Measurements from ENCODE around the gene LAMC1. TPM values are rescaled to one million over a fixed set of nuclear protein-coding genes. Genes with fewer than 3 reads are reported as not detected.

Gene LAMC1
- total and polyA plus RNA-seq, 2 experiments from 2014 or later = 18.4 to 116 TPM

DNA sequence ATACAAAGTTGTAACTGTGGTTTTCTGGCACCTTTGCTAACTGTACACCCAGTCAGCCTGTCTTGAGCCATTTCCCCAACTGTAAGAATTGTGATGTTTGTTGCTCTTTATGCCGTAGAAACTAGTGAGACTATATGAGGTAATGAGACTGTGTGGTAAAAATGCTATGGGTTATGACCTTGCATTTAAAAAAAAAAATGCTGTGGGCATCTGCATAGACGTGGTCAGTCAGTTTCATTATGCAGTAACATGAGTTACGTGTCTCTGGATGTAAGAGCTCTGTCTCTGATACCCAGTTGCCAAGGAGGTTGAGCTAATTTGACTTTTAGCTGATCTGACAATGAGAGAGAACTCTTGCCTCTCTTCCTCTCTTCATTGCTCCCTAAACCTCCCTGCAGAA lies 82.2 kb downstream of the LAMC1 start:
- no peak overlapping the region for H3K4me2 ChIP-seq
- Mint-ChIP-seq H3K27me3 (ENCODE audit: insufficient read depth, low read depth, poor library complexity) (no peaks in the 10 kb centered on the region), H3K9me3 (no peaks in the 10 kb centered on the region), H3K4me1 (peaks cover 25% of the 10 kb centered on the region), H3K36me3 (ENCODE audit: low read depth) (peaks cover 9% of the 10 kb centered on the region; the same call in 2 of the 3 replicates), H3K4me3 (no peak overlapping the region), H3K27ac (no peak overlapping the region)
- no peaks in the 10 kb centered on the region for H3F3A ChIP-seq (replicated peaks; ENCODE audit: low read depth)
- peaks cover 3% of the 10 kb centered on the region; the same call in 1 of the 2 replicates for H3K36me3 ChIP-seq (ENCODE audit: insufficient read depth)
- no peaks in the 10 kb centered on the region for H3K27me3 ChIP-seq (ENCODE audit: insufficient read depth)
- DNase-seq (ENCODE audit: low spot score) (no peak), ATAC-seq (no peak)
- TF ChIP-seq EZH2 (IDR thresholded peaks at IDR 0.05; ENCODE audit: low read depth, unreplicated experiment) = no peak
- TF ChIP-seq EZH2phosphoT487 (IDR thresholded peaks at IDR 0.05; ENCODE audit: unreplicated experiment) = no peak
- no peak for TF ChIP-seq ZNF331 (CRISPR knock-in tag; IDR thresholded peaks at IDR 0.05; ENCODE audit: low read depth)
- TF ChIP-seq POLR2AphosphoS5 (IDR thresholded peaks at IDR 0.05; ENCODE audit: low read depth) = no peak
- no peak for TF ChIP-seq STAT1 (IDR thresholded peaks at IDR 0.05; ENCODE audit: unreplicated experiment)
- TF ChIP-seq JUNB (IDR thresholded peaks at IDR 0.05; ENCODE audit: unreplicated experiment) = no peak
- H3K4me1 ChIP-seq (ENCODE audit: insufficient read depth) = peaks cover 33% of the 10 kb centered on the region
- no peak overlapping the region for H2AFZ ChIP-seq
- no peaks in the 10 kb centered on the region for H3K9me2 ChIP-seq (ENCODE audit: insufficient read depth)
- no peaks in the 10 kb centered on the region for H4K20me1 ChIP-seq (replicated peaks; ENCODE audit: insufficient read depth)
- no peak overlapping the region for H3K27ac ChIP-seq (ENCODE audit: low read depth)
- peaks cover 37% of the 10 kb centered on the region for H3K79me2 ChIP-seq (replicated peaks; ENCODE audit: insufficient read depth)
- no peak overlapping the region for H3K4me3 ChIP-seq

DNA sequence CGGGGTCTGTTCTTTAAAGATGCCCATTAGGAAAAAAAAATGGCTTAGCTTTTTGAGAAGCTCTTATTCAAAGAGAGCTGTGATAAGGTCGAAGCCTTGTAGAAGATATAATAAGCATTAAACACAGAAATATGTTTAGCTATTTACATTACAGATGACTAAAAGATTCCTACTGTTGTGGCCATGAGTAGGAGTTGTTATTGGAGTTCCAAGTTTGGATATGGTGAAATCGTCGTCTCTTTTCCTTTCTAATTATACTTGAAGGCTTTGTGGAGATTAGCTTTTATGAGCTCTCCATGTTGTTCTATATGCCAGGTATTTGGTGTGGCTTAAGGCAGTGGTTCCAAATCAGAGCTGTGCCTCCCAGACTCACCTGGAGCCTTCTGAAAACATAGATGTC lies 82.9 kb downstream of the LAMC1 start:
- Mint-ChIP-seq H3K36me3 (ENCODE audit: low read depth) (peaks cover 11% of the 10 kb centered on the region; the same call in 2 of the 3 replicates), H3K9me3 (no peaks in the 10 kb centered on the region), H3K27me3 (ENCODE audit: insufficient read depth, low read depth, poor library complexity) (no peaks in the 10 kb centered on the region), H3K4me1 (peaks cover 26% of the 10 kb centered on the region), H3K27ac (no peak overlapping the region), H3K4me3 (no peak overlapping the region)
- H3K4me2 ChIP-seq = no peak overlapping the region
- peaks cover 28% of the 10 kb centered on the region for H3K4me1 ChIP-seq (ENCODE audit: insufficient read depth)
- H3K9me2 ChIP-seq (ENCODE audit: insufficient read depth) = no peaks in the 10 kb centered on the region
- peaks cover 30% of the 10 kb centered on the region for H3K79me2 ChIP-seq (replicated peaks; ENCODE audit: insufficient read depth)
- ATAC-seq = no peak
- no peak overlapping the region for H3K4me3 ChIP-seq
- no peaks in the 10 kb centered on the region for H3F3A ChIP-seq (replicated peaks; ENCODE audit: low read depth)
- no peak overlapping the region for H2AFZ ChIP-seq
- H3K27me3 ChIP-seq (ENCODE audit: insufficient read depth) = no peaks in the 10 kb centered on the region
- DNase-seq (ENCODE audit: low spot score) = no peak
- H4K20me1 ChIP-seq (replicated peaks; ENCODE audit: insufficient read depth) = no peaks in the 10 kb centered on the region
- no peak overlapping the region for H3K27ac ChIP-seq (ENCODE audit: low read depth)
- H3K36me3 ChIP-seq (ENCODE audit: insufficient read depth) = peaks cover 3% of the 10 kb centered on the region; the same call in 1 of the 2 replicates
- TF ChIP-seq NANOG (IDR thresholded peaks at IDR 0.05; ENCODE audit: borderline replicate concordance) (no peak), CTCF (conservative IDR thresholded peaks at IDR 0.05; ENCODE audit: low read depth in 2 of 2) (no peak), EZH2 (IDR thresholded peaks at IDR 0.05; ENCODE audit: low read depth, unreplicated experiment) (no peak), STAT1 (IDR thresholded peaks at IDR 0.05; ENCODE audit: unreplicated experiment) (no peak), ZNF331 (CRISPR knock-in tag; IDR thresholded peaks at IDR 0.05; ENCODE audit: low read depth) (no peak), JUNB (IDR thresholded peaks at IDR 0.05; ENCODE audit: unreplicated experiment) (no peak), POLR2AphosphoS5 (IDR thresholded peaks at IDR 0.05; ENCODE audit: low read depth) (no peak), ZNF114 (CRISPR knock-in tag; IDR thresholded peaks at IDR 0.05) (no peak)
- TF ChIP-seq, protein P1, sequence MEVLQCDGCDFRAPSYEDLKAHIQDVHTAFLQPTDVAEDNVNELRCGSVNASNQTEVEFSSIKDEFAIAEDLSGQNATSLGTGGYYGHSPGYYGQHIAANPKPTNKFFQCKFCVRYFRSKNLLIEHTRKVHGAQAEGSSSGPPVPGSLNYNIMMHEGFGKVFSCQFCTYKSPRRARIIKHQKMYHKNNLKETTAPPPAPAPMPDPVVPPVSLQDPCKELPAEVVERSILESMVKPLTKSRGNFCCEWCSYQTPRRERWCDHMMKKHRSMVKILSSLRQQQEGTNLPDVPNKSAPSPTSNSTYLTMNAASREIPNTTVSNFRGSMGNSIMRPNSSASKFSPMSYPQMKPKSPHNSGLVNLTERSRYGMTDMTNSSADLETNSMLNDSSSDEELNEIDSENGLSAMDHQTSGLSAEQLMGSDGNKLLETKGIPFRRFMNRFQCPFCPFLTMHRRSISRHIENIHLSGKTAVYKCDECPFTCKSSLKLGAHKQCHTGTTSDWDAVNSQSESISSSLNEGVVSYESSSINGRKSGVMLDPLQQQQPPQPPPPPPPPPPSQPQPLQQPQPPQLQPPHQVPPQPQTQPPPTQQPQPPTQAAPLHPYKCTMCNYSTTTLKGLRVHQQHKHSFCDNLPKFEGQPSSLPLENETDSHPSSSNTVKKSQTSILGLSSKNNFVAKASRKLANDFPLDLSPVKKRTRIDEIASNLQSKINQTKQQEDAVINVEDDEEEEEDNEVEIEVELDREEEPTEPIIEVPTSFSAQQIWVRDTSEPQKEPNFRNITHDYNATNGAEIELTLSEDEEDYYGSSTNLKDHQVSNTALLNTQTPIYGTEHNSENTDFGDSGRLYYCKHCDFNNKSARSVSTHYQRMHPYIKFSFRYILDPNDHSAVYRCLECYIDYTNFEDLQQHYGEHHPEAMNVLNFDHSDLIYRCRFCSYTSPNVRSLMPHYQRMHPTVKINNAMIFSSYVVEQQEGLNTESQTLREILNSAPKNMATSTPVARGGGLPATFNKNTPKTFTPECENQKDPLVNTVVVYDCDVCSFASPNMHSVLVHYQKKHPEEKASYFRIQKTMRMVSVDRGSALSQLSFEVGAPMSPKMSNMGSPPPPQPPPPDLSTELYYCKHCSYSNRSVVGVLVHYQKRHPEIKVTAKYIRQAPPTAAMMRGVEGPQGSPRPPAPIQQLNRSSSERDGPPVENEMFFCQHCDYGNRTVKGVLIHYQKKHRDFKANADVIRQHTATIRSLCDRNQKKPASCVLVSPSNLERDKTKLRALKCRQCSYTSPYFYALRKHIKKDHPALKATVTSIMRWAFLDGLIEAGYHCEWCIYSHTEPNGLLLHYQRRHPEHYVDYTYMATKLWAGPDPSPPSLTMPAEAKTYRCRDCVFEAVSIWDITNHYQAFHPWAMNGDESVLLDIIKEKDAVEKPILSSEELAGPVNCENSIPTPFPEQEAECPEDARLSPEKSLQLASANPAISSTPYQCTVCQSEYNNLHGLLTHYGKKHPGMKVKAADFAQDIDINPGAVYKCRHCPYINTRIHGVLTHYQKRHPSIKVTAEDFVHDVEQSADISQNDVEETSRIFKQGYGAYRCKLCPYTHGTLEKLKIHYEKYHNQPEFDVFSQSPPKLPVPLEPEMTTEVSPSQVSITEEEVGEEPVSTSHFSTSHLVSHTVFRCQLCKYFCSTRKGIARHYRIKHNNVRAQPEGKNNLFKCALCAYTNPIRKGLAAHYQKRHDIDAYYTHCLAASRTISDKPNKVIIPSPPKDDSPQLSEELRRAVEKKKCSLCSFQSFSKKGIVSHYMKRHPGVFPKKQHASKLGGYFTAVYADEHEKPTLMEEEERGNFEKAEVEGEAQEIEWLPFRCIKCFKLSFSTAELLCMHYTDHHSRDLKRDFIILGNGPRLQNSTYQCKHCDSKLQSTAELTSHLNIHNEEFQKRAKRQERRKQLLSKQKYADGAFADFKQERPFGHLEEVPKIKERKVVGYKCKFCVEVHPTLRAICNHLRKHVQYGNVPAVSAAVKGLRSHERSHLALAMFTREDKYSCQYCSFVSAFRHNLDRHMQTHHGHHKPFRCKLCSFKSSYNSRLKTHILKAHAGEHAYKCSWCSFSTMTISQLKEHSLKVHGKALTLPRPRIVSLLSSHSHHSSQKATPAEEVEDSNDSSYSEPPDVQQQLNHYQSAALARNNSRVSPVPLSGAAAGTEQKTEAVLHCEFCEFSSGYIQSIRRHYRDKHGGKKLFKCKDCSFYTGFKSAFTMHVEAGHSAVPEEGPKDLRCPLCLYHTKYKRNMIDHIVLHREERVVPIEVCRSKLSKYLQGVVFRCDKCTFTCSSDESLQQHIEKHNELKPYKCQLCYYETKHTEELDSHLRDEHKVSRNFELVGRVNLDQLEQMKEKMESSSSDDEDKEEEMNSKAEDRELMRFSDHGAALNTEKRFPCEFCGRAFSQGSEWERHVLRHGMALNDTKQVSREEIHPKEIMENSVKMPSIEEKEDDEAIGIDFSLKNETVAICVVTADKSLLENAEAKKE (CRISPR knock-in tag; IDR thresholded peaks at IDR 0.05) = no peak

Measured in GM23338 (cell line).